HG03342 (cell line): ENCODE measurements around the gene GATB.
"Not testable (repeated sequence)": the region's sequence is repeated elsewhere in the genome, so short reads cannot be mapped to it uniquely, and the experiment has no call there.

ENCODE experiments used
- ATAC-seq: cut with Tn5 transposase; IDR thresholded peaks from one replicate; pipeline ENCODE4 v1.9.1; 2021; ENCODE audit warnings: mild to moderate bottlenecking, moderate library complexity; ENCODE audit not compliant: unreplicated experiment

GATB gene

DNA sequence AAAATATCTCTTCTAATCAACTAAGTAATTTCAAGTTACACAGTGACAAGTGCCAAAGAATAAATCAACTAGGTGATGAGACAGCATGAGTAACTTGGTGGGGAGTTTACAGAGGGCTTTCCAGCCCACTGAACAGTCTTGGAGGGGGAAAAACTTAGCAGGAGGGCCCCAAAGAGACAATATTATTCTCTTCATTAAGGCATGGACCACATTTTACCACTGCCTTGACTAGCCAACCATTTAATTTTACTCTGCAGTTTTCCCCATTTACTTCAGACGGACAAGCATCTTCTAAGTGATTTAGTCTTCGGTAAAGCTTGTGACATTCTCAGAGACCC is 25.3 kb upstream of the GATB start:
- ATAC-seq: no peak

DNA sequence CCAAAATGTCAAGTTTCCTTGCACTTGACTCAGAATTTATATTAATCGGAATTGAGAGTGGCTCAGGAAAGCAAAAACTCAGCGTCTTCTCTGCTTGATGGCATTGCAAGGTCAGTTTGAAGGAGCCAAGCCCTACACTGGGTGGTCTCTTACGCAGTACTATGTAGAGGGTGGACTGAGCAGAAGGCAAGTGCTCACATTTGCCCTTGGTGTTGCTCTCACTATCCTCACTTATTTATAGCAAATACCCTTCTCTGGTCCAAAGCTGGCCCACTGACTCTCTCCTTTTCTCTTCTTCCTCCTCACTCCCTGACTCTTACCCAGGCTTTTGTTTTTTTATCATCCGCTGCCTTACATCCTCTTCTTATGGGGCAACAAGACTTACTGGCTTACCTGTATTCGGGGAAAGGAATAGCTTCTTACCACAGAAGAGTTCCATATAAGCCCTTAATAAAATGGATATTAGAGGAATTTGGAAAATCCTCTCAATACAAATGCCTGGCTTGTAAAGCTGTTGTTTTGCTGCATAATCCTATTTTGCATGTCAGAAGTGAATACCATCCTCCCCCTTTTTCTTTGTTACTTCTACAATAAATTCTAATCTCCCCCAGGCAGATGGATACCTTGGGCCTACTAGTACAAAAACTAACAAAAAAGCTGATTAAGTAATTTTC is 24.8 kb upstream of the GATB start:
- no peak for ATAC-seq

DNA sequence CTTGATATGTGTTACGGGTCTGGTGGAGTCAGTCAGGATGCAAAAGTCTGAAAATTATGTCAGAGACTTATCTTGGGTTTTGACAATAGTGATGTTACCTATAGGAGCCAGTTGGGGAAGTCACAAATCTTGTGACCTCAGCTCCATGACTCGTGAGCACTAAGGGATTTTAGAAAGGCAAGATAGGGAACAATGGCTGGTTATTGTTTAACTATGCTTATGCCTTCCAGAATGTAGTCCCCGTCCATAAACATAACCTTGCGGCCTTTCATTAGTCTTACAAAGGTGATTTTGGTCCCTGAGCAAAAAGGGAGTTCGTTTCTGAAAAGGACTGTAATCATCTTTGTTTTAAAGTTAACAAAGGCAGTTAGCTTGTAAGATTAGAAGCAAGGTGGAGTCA is 23.9 kb upstream of the GATB start:
- ATAC-seq: no peak

DNA sequence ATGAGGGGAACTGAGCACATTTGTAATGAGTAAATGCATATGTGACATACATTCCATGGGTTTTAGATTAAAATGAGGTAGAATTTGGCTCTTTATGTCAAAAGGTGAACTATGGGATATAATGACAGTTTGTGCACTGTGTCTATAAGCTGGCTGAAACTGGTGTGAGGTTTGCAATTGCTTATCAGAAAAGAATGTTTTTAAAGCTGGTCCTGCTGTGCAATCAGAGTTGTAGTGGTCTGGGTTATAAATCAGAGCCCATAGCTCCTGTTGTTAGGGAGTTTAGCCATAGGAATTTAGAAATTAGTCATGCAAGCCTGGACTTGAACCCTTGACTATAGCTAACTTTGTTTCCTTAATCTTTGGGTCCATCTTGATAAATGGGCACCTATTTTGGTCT is 23.1 kb upstream of the GATB start:
- no peak for ATAC-seq

DNA sequence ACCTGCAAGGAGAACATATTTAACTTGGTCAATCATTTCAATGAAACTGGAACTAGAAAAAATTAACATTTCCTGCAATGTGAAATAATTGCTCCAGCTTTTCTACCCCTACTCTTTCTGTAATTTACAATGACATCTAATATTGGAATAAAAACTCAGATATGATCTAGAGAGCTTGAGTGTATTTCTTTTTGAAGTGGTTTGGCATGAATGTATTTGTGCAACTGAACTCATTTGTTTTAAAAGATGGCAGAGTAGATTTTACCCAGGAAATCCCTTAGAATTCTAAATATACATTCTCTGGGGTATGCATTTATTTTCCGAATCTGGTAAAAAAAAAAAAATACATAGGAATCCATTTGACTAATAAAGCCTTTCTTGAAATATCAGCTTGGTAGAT is 21.5 kb upstream of the GATB start:
- no peak for ATAC-seq

DNA sequence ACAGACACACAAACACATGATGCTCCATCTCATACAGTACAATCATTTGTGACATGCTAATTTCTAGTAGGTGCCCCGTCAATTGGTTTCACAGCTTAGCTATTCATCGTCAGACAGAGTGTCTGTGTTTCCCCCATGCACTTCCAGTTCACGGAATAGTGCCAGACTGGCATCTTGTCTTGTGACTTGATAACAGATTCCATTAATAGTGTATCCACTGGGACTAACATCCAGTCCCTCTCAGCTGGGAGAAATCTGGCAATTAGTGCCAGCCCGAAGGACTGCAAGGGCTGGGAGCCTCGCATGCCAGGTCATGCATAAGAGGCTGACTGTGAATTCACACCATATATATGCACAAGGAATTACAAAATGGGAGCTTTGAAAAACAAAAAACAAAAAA is 20.2 kb upstream of the GATB start:
- ATAC-seq: no peak

DNA sequence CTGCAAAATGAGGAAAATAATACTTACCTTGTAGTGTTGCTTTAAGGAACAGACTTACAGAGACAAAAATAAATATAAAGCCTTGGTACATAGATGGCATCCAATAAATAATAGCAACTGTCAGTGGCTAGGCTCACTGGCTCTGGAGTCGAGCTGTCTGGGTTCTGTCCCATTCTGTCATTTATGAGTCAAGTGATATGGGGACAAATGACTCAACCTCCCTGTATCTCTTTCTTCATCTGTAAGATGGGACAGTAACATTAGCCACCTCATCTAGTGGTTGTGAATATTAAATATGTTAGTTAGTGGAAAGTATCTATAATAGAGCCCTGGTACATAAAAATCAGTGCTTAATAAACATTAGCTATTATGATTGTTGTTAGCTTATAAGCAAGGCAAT is 16.7 kb upstream of the GATB start:
- no peak for ATAC-seq

DNA sequence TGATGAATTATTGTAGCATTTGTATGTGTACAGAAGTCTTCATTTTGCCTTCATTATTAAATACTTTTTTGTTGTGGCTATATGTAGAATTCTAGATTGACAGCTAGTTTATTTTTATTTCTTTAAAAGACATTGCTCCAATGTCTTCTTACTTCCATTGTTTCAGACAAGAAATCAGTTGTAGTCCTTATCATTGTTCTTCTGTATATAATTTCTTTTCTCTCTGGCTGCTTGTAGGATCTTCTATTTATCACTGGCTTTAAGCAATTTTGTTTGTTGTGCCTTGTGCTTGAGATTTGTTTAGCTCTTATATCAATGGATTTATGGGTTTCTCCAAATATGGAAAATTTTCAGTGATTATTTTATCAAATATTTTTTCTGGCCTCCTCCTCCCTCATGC is 13.5 kb upstream of the GATB start:
- no peak for ATAC-seq

DNA sequence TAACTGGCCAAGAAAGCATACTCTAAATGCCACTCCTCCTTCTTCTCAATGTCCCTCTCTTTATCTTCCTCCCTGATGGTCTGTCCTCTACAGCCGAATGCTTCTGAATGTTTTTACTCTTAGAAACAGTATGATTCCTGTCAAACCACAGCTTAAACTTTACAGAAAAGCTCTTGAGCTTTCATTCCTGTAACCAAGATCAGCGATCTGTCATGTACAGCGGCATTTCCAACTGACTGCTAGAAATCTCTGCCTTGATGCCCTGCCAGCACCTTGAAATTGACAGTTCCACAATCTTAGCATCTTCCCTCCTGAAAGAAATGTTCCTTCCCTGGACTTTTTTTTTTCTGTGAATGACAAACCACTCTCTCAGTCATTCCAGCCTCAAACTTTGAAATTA is 11.5 kb upstream of the GATB start:
- no peak for ATAC-seq

DNA sequence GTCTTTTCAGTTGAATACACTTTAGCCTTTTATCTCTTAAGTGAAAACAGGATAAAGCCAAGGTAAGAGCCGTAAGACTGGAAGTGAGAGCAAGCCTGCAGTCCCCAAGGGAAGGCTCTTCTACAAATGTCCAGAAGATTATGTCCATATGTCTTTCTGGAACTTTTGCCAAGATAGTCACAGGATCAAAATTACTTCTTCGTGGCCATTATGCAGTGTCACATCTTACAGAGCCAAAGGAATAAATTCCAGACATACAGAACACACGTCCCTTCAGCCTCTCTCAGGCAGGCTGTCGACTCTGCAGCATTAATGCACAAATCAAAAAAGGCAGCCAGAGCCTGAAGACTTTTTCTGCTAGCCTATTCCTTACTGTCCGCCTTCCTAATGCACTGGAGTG is 10.9 kb upstream of the GATB start:
- ATAC-seq: no peak

DNA sequence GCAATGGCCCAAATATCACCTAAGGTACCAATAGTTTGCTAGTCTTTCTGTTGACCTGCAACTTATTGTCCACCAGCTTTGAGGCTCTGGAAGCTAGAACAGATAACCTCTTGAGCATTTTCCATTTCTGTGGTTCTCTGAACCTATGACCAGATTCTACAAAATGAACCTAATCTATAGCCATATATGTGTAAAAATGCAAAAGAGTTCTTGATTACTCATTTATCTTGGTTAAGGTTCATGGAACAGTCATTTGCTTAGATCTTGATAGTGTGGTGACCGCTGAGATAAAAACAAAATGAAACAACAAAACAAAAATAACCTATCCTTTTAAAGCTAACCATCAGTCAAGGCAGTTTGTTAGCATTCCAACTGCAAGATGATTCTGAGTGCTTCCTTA is 9.3 kb upstream of the GATB start:
- ATAC-seq: no peak

DNA sequence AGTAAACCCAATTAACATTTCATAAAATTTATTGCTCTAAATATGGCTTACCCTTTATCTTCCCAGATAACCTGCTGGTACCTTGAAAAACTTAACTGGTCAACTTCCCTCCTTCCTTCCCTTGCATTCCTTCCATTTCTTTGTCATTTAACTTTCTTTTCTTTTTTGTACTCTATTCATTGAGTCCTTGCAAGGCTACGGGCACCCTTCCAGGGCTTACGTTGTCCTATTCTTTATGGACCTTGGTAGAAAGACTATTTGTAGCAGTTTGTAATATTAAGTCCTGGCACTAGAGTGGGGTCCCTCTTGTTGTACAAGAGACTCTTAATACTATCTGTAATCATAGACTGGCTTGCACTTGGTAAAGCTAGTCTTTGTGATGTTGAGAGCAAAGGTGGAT is 8.0 kb upstream of the GATB start:
- no peak for ATAC-seq

DNA sequence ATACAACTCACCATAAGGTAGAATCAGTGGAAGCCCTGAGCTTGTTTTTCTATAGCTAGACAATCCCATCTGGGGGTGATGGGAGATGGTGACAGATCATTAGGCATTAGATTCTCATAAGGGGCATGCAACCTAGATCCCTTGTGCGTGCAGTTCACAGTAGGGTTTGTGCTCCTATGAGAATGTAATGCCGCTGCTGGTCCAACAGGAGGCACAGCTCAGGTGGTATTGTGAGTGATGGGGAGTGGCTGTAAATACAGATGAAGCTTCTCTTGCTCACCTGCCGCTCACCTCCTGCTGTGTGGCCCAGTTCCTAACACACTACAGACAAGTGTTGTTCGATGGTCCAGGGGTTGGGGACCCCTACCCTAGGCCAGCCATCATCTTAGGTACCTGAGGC is 5.9 kb upstream of the GATB start:
- no peak for ATAC-seq

DNA sequence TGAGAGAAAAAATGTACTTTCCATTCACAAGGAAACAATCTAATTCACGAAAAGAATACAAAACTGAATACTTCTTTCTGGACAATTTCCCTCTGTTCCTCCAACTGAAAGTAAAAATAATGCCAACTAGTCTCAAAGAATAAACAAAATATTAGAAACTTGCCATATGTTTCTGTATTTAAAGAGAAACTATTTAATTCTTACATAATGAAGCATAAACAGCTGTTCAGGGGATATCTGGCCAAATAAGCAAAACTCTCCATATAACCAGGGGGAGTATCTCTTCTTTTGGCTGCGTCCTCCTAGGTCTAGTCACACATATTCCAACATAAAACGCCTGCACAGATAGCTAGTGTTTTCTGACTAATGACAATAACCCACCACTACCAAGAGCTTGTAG is 805 bp downstream of the GATB start:
- no peak for ATAC-seq

DNA sequence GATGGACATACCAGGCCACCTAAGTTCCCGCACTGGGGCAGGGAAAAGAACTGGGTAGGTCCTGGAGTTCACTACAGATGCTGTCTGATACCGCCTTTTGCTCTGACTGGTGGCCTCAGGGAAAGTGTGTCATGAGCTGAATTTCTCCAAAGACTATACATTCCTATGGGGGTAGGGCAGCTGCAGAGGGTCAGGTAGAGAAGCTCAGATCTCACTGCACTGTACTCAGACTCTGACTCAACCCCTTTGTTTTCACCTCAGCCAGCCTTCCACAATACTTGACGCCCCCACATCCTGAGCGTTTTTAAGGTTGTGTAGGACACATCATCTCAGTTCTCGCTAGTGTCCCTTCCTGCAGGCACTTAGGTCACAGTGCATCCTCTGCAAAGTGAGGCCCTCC is 7.8 kb downstream of the GATB start:
- no peak for ATAC-seq

DNA sequence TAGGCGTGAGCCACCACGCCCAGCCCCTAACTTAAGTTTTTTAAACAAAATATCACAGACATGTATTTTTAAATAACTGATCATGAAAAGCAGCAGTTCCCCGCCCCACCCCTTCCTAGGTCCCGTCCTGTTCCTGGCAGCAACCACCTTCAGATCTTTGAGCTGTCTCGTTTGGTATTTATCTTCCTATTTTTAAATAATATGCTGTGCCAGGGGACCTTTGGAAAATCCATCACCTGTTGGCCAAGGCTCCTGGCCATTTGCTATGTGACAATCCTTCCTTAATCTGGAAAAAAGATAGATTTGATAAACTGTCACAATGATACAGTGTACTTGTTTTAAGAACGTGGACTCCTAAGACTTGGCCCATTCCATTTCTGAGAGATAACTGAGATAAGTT is 10.7 kb downstream of the GATB start:
- ATAC-seq: no peak

DNA sequence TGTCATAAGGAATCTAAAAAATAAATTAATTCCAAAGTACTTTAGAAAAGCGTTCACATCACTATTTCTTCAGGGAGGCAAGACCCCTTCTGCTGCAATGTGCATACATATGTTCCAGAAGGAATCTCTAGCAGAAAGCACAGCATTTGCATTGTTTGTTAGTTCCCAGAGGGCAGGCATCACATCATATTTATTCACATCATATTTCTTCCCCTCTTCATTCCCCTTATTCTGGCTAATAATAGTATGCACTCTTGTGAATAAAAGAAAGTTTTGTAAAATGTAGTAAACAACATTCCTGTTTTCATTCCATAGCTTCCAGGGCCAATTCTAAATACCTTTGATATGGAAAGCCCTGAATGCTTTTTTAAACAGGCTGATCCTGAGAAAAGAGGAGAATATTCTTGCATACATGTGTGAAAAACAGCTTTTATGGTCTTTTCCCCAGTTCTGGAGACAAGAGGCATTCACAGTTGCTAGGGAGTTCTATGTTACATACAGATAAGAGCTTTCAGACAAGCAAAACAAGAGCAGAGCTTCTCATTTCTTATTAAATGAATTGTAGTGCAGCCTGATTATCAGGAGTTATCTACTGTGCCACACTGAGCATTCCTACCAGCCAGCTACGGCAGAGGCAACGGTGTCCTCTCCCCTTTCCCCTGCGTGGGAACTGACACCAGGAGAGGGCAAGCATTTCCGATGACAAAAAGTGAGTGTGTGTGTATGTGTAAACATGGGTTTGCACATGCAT is 15.2 kb downstream of the GATB start:
- ATAC-seq: no peak

DNA sequence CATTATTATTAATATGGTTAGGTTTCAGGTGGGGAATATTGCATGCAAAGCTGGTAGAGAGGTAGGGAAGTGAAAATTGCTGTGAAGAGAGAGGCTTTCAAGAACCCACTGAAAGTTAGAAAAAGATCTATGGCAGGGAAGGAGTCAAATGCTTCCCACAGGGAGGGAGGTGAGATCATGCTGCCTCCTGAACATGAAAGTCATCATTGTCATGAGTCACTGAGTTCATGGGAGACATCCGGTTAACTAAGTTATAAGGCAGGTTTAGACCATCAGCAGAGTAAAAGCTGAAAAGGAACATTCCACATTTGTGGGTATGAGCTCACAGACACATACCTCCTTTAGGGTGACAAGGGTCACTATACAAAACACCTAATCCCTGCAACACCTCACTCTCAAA is 16.2 kb downstream of the GATB start:
- ATAC-seq: no peak

DNA sequence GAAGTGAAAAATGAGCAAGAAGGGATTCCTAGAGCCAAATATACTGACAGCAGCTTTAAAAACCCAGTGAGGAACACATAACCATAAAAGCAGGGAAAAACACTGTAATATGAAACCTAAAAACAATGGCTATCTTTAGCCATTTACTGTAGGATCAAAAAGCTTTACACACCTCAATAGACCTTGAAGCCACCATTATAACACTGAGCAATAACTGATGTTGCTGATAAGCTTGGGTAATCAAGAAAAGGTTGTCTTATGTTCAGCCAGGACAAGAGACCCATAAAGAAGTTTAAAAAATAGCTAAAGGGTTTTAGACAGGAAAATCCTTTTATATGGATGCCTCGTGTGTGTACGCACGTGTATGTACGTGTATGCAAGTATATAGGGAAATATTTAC is 16.9 kb downstream of the GATB start:
- ATAC-seq: no peak

DNA sequence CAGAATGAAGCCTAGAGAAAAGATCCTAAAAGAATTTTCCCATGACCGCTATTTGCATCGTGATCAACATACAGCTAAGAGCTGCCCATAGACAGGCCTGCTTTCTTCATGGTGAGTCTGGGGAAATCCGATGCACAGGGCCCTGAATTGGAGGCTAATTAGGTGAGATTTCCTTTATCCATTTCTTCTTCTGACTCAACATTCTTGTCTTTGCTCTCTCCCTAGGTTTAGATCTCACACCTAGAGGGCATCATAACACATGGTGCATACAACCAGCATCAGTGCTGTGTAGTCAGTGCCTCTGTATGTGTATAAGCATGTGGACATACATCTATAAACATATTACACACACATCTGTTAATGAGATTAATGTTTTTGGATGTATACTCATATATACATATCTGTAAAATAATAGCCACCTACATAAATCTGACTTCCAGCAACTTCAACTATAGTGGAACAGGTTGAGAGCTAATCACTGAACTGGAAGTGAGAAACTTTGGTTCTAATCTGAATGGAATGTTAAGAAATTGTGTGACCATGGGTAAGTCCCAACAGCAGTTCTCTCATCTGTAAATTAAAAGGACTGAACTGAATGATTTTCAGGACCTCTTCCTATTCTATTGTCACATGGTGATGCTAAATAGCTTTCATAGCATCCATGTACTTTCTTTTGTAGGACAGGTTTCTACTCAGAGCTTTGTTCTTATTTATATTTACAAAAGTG is 17.5 kb downstream of the GATB start:
- ATAC-seq: no peak

DNA sequence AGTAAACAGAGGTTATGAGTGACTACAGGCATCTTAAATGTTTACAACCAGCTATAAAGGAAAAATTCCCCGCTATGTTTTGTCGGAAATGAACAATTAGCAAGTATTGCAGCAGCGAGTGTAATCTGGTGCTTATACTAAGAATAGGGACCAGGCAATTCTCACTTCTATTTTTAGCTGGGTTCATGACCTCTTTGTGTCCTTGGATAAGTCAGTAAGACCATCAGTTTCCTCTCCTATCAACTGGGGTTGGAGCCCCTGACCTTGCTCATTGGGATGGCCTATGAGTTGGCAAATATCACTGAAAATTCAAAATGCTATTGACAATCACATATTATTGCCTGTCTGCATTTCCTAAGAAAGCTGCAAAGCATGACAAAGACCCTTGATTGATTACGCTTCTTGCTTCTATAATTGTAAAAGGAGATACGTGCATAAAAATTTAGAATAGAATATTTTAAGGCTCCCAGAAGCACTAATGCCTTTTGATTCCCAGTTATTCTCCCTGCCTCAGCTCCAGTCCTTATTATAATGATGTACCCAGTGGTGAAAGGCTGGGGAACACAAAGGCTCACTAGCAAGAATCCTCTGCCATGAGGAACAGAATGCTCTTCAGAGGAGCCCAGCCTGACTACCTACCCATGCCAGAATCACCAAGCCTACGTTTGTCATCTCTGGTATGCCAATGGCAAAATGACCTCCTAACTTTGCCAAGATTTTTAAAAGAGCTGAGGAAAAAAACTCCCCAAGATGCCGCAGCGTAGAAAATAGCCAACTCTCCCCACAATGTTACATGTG is 21.9 kb downstream of the GATB start:
- ATAC-seq: no peak

DNA sequence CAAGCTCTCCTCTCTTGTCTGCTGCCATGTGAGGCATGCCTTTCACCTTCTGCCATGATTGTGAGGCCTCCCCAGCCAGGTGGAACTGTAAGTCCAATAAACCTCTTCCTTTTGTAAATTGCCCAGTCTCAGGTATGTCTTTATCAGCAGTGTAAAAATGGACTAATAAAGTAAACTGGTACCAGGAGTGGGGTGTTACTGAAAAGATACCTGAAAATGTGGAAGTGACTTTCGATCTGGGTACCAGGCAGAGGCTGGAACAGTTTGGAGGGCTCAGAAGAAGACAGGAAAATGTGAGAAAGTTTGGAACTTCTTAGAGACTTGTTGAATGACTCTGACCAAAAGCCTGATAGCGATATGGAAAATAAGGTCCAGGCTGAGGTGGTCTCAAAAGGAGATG is 24.0 kb downstream of the GATB start:
- ATAC-seq: not testable (repeated sequence)
